HEK293 (cell line): ENCODE data around the gene CCDC85B.

Experiments used
- CTCF ChIA-PET: fragments of 350-600 bp; formaldehyde crosslinking; extraction: SDS; loops from one replicate; lab custom pipeline; 2021; ENCODE audit warnings: antibody characterized with exemption; lab: Yijun Ruan, JAX
- POLR2A ChIA-PET: fragments of 300-600 bp; formaldehyde crosslinking; extraction: SDS; loops from one replicate; lab custom pipeline; 2020; ENCODE audit warnings: antibody characterized with exemption, inconsistent platforms; lab: Yijun Ruan, JAX
- H3K27ac ChIP-seq: fragments of 200-500 bp; sonication (Bioruptor generic); 2 replicates; pipeline ENCODE4 v1.5.1; 2014; ENCODE audit warnings: low read depth, low read length, control low read depth, inconsistent platforms; ENCODE audit errors: extremely low read depth
- H3K36me3 ChIP-seq, 2 experiments: fragments of 200-500 bp in 1 of 2; sonication (Bioruptor generic) in 1 of 2; 1 replicate in 1 of 2; 2 replicates in 1 of 2; pipeline ENCODE4 v1.5.1; 2014 to 2017; ENCODE audit warnings: inconsistent platforms in 2 of 2, low read length in 2 of 2; ENCODE audit not compliant: control insufficient read depth in 2 of 2, insufficient read depth in 1 of 2
- H3K4me1 ChIP-seq: fragments of 200-500 bp; sonication (Bioruptor generic); 2 replicates; pipeline ENCODE4 v1.5.1; 2014; ENCODE audit warnings: mild to moderate bottlenecking, low read length, inconsistent platforms; ENCODE audit not compliant: control insufficient read depth, insufficient read depth
- H3K4me3 ChIP-seq: 2 replicates; pipeline ENCODE4 v1.5.1; 2011; ENCODE audit warnings: low read depth, mild to moderate bottlenecking, control low read depth, low read length, moderate library complexity
- H3K9me3 ChIP-seq: fragments of 200-500 bp; sonication (Bioruptor generic); 2 replicates; pipeline ENCODE4 v1.5.1; 2014; ENCODE audit warnings: low read depth, low read length, inconsistent platforms; ENCODE audit not compliant: control insufficient read depth, insufficient read depth
- BCL11B ChIP-seq: fragments of 450-650 bp; formaldehyde crosslinking; IDR thresholded peaks from 2 replicates; pipeline ENCODE4 v1.5.1; 2016; ENCODE audit warnings: low read depth, missing biosample characterization, missing genetic modification characterization
- GLI2 ChIP-seq: fragments of 450-650 bp; formaldehyde crosslinking; IDR thresholded peaks from 2 replicates; pipeline ENCODE4; 2017; ENCODE audit warnings: missing biosample characterization, missing genetic modification characterization, low read depth, borderline replicate concordance
- HOXA7 ChIP-seq: sonication (generic); formaldehyde crosslinking; IDR thresholded peaks from 2 replicates; pipeline ENCODE4 v1.8.1; 2022; ENCODE audit warnings: missing genetic modification reagents, borderline replicate concordance
- HOXD13 ChIP-seq: sonication (generic); formaldehyde crosslinking; IDR thresholded peaks from 2 replicates; pipeline ENCODE4 v1.8.0; 2022; ENCODE audit warnings: missing genetic modification reagents, borderline replicate concordance
- KLF1 ChIP-seq: fragments of 450-650 bp; formaldehyde crosslinking; IDR thresholded peaks from 2 replicates; pipeline ENCODE4 v1.5.1; 2016; ENCODE audit warnings: missing biosample characterization, missing genetic modification characterization
- KLF10 ChIP-seq: fragments of 450-650 bp; IDR thresholded peaks from 2 replicates; pipeline ENCODE4 v1.5.1; 2018; ENCODE audit warnings: missing biosample characterization, mild to moderate bottlenecking, missing genetic modification characterization
- TCF7L2 ChIP-seq: IDR thresholded peaks from 2 replicates; pipeline ENCODE4 v1.6.1; 2011; ENCODE audit warnings: low read depth, mild to moderate bottlenecking, inconsistent platforms, low read length, moderate library complexity, borderline replicate concordance
- TRIM28 ChIP-seq: IDR thresholded peaks from 2 replicates; pipeline ENCODE4 v1.6.1; 2011; ENCODE audit warnings: low read length, control low read depth, borderline replicate concordance
- ZBTB20 ChIP-seq: fragments of 450-650 bp; formaldehyde crosslinking; IDR thresholded peaks from 2 replicates; pipeline ENCODE4 v1.5.1; 2016; ENCODE audit warnings: missing biosample characterization, missing genetic modification characterization
- ZIC2 ChIP-seq: fragments of 450-650 bp; formaldehyde crosslinking; IDR thresholded peaks from 2 replicates; pipeline ENCODE4 v1.5.1; 2016; ENCODE audit warnings: missing biosample characterization, missing genetic modification characterization
- ZNF19 ChIP-seq: fragments of 450-650 bp; formaldehyde crosslinking; IDR thresholded peaks from 2 replicates; pipeline ENCODE4; 2016; ENCODE audit warnings: missing biosample characterization, missing genetic modification characterization, low read depth
- ZNF2 ChIP-seq: fragments of 450-650 bp; formaldehyde crosslinking; IDR thresholded peaks from 2 replicates; pipeline ENCODE4 v1.5.1; 2016; ENCODE audit warnings: missing biosample characterization, missing genetic modification characterization
- ZNF311 ChIP-seq: fragments of 450-650 bp; formaldehyde crosslinking; IDR thresholded peaks from 2 replicates; pipeline ENCODE4 v1.5.1; 2017; ENCODE audit warnings: missing biosample characterization, missing genetic modification characterization, borderline replicate concordance
- ZNF366 ChIP-seq: fragments of 450-650 bp; formaldehyde crosslinking; conservative IDR thresholded peaks from 2 replicates; pipeline ENCODE4 v1.5.1; 2016; ENCODE audit warnings: missing biosample characterization, missing genetic modification characterization
- ZNF404 ChIP-seq: fragments of 450-650 bp; formaldehyde crosslinking; IDR thresholded peaks from 2 replicates; pipeline ENCODE4 v1.5.1; 2017; ENCODE audit warnings: missing biosample characterization, missing genetic modification characterization
- ZNF416 ChIP-seq: fragments of 450-650 bp; formaldehyde crosslinking; IDR thresholded peaks from 2 replicates; pipeline ENCODE4 v1.5.1; 2016; ENCODE audit warnings: missing biosample characterization, missing genetic modification characterization
- ZNF610 ChIP-seq: fragments of 450-650 bp; formaldehyde crosslinking; IDR thresholded peaks from 2 replicates; pipeline ENCODE4 v1.5.1; 2016; ENCODE audit warnings: missing biosample characterization, missing genetic modification characterization, borderline replicate concordance
- ZNF701 ChIP-seq: fragments of 450-650 bp; formaldehyde crosslinking; IDR thresholded peaks from 2 replicates; pipeline ENCODE4 v1.5.1; 2016; ENCODE audit warnings: missing biosample characterization, missing genetic modification characterization
- ZNF707 ChIP-seq: fragments of 450-650 bp; formaldehyde crosslinking; IDR thresholded peaks from 2 replicates; pipeline ENCODE4 v1.5.1; 2016; ENCODE audit warnings: missing biosample characterization, missing genetic modification characterization
- ZNF768 ChIP-seq: fragments of 450-650 bp; formaldehyde crosslinking; IDR thresholded peaks from 2 replicates; pipeline ENCODE4 v1.5.1; 2018; ENCODE audit warnings: missing biosample characterization, mild to moderate bottlenecking, missing genetic modification characterization
- ZNF792 ChIP-seq: fragments of 450-650 bp; formaldehyde crosslinking; IDR thresholded peaks from 2 replicates; pipeline ENCODE4 v1.5.1; 2016; ENCODE audit warnings: missing biosample characterization, missing genetic modification characterization
- ZNF837 ChIP-seq: fragments of 450-650 bp; formaldehyde crosslinking; IDR thresholded peaks from 2 replicates; pipeline ENCODE4 v1.5.1; 2016; ENCODE audit warnings: missing biosample characterization, missing genetic modification characterization
- ZXDB ChIP-seq: fragments of 450-650 bp; formaldehyde crosslinking; IDR thresholded peaks from 2 replicates; pipeline ENCODE4 v1.5.1; 2016; ENCODE audit warnings: missing biosample characterization, missing genetic modification characterization
- TF ChIP-seq, protein P1 (sequence below): fragments of 450-650 bp; formaldehyde crosslinking; IDR thresholded peaks from 2 replicates; pipeline ENCODE4 v1.5.1; 2017; ENCODE audit warnings: missing biosample characterization, missing genetic modification characterization
- TF ChIP-seq, protein P2 (sequence below): fragments of 450-650 bp; formaldehyde crosslinking; IDR thresholded peaks from 2 replicates; pipeline ENCODE4 v1.5.1; 2016; ENCODE audit warnings: missing biosample characterization, missing genetic modification characterization
- TF ChIP-seq, protein P3 (sequence below): fragments of 450-650 bp; formaldehyde crosslinking; conservative IDR thresholded peaks from 2 replicates; pipeline ENCODE4 v1.5.1; 2016; ENCODE audit warnings: low read depth, missing biosample characterization, missing genetic modification characterization
- TF ChIP-seq, protein P4 (sequence below): fragments of 450-650 bp; formaldehyde crosslinking; IDR thresholded peaks from 2 replicates; pipeline ENCODE4 v1.5.1; 2016; ENCODE audit warnings: missing biosample characterization, missing genetic modification characterization

CCDC85B gene

DNA sequence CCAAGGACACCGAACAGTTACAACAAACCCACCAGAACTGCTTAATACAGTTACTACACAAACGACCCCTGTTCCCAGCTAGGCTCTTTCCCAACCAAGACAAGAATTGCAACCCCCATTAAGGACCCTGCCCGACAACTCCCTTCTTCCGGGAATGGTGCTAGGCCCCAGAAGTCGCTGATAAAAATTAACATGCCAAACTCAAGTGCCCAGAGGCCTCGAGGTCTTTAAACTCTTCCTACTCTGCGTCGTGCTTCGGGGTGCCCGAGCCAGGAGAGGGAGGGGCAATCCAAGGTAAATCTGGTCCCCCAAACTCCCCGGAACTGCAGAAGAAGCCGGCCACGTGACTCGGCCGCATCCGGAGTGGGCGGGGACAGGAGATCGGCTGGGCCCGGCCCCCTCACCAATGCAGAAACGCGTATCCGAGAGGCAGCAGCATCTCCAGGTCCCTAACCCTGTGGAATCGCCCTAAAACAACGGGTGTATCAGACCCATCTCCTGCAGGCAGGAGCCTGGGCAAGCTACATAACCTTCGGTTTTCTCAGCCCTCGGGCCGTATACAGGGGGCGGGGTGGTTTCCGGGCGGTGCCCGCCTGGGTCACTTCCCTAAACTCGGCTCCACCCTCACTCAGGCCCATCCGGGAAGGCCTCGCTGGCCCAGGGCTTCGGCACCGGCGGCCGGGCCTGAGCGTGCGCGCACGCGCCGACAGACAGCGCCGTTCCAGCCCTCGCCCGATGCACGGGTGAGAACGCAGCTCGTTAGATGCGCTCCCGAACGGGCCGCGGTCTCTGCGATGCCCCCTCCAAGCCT, 33.6 kb upstream of the CCDC85B start:
- CTCF ChIA-PET: no interaction called here
- POLR2A ChIA-PET: interaction anchor here (0.6 to 6.5 kb wide), 9 partner anchors 10 to 281 kb away, joined by 3 to 121 read pairs (median 5); partner anchors contain the start of genes BANF1, CCDC85B, EHBP1L1 and EIF1AD
- no peaks in the 10 kb centered on the region for H3K9me3 ChIP-seq
- peak overlapping the region; percentile 79 for H3K27ac ChIP-seq
- peak overlapping the region; percentile 95 for H3K4me3 ChIP-seq
- H3K36me3 ChIP-seq: peaks cover 0 to 54% of the 10 kb centered on the region in 2 experiments; a peak in 1 of 3 replicates
- H3K4me1 ChIP-seq: peaks cover 4% of the 10 kb centered on the region; the same call in 1 of the 2 replicates
- TF ChIP-seq, protein P1, sequence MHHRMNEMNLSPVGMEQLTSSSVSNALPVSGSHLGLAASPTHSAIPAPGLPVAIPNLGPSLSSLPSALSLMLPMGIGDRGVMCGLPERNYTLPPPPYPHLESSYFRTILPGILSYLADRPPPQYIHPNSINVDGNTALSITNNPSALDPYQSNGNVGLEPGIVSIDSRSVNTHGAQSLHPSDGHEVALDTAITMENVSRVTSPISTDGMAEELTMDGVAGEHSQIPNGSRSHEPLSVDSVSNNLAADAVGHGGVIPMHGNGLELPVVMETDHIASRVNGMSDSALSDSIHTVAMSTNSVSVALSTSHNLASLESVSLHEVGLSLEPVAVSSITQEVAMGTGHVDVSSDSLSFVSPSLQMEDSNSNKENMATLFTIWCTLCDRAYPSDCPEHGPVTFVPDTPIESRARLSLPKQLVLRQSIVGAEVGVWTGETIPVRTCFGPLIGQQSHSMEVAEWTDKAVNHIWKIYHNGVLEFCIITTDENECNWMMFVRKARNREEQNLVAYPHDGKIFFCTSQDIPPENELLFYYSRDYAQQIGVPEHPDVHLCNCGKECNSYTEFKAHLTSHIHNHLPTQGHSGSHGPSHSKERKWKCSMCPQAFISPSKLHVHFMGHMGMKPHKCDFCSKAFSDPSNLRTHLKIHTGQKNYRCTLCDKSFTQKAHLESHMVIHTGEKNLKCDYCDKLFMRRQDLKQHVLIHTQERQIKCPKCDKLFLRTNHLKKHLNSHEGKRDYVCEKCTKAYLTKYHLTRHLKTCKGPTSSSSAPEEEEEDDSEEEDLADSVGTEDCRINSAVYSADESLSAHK: no peak
- TF ChIP-seq ZNF311 (tag by site-specific recombination): no peak
- TF ChIP-seq HOXD13 (CRISPR knock-in tag): no peak
- no peak for TF ChIP-seq ZNF416 (tag by site-specific recombination)
- peak; percentile 56; the same call in 1 of the 2 replicates for TF ChIP-seq ZBTB20 (tag by site-specific recombination)
- TF ChIP-seq ZIC2 (tag by site-specific recombination): no peak
- no peak for TF ChIP-seq ZNF792
- TF ChIP-seq ZNF707: no peak
- TF ChIP-seq, protein P2, sequence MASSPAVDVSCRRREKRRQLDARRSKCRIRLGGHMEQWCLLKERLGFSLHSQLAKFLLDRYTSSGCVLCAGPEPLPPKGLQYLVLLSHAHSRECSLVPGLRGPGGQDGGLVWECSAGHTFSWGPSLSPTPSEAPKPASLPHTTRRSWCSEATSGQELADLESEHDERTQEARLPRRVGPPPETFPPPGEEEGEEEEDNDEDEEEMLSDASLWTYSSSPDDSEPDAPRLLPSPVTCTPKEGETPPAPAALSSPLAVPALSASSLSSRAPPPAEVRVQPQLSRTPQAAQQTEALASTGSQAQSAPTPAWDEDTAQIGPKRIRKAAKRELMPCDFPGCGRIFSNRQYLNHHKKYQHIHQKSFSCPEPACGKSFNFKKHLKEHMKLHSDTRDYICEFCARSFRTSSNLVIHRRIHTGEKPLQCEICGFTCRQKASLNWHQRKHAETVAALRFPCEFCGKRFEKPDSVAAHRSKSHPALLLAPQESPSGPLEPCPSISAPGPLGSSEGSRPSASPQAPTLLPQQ (tag by site-specific recombination): 0 out of 2 replicates have a peak, but pooled peaks have one; percentile 34
- TF ChIP-seq GLI2: no peak
- peak; percentile 61 for TF ChIP-seq KLF1
- TF ChIP-seq BCL11B (tag by site-specific recombination): no peak
- TF ChIP-seq ZNF366 (tag by site-specific recombination): no peak
- TF ChIP-seq TCF7L2: no peak
- TF ChIP-seq HOXA7 (CRISPR knock-in tag): no peak
- TF ChIP-seq ZNF701 (tag by site-specific recombination): no peak
- no peak for TF ChIP-seq ZNF768 (tag by site-specific recombination)
- peak; percentile 40; the same call in 1 of the 2 replicates for TF ChIP-seq KLF10 (tag by site-specific recombination)
- no peak for TF ChIP-seq ZNF19 (tag by site-specific recombination)
- TF ChIP-seq TRIM28: no peak
- TF ChIP-seq ZNF2 (tag by site-specific recombination): peak; percentile 69; the same call in 1 of the 2 replicates
- 0 out of 2 replicates have a peak, but pooled peaks have one; percentile 18 for TF ChIP-seq ZXDB (tag by site-specific recombination)
- TF ChIP-seq ZNF404 (tag by site-specific recombination): no peak
- no peak for TF ChIP-seq ZNF610 (tag by site-specific recombination)
- TF ChIP-seq, protein P3, sequence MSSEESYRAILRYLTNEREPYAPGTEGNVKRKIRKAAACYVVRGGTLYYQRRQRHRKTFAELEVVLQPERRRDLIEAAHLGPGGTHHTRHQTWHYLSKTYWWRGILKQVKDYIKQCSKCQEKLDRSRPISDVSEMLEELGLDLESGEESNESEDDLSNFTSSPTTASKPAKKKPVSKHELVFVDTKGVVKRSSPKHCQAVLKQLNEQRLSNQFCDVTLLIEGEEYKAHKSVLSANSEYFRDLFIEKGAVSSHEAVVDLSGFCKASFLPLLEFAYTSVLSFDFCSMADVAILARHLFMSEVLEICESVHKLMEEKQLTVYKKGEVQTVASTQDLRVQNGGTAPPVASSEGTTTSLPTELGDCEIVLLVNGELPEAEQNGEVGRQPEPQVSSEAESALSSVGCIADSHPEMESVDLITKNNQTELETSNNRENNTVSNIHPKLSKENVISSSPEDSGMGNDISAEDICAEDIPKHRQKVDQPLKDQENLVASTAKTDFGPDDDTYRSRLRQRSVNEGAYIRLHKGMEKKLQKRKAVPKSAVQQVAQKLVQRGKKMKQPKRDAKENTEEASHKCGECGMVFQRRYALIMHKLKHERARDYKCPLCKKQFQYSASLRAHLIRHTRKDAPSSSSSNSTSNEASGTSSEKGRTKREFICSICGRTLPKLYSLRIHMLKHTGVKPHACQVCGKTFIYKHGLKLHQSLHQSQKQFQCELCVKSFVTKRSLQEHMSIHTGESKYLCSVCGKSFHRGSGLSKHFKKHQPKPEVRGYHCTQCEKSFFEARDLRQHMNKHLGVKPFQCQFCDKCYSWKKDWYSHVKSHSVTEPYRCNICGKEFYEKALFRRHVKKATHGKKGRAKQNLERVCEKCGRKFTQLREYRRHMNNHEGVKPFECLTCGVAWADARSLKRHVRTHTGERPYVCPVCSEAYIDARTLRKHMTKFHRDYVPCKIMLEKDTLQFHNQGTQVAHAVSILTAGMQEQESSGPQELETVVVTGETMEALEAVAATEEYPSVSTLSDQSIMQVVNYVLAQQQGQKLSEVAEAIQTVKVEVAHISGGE: peak; percentile 88
- TF ChIP-seq, protein P4, sequence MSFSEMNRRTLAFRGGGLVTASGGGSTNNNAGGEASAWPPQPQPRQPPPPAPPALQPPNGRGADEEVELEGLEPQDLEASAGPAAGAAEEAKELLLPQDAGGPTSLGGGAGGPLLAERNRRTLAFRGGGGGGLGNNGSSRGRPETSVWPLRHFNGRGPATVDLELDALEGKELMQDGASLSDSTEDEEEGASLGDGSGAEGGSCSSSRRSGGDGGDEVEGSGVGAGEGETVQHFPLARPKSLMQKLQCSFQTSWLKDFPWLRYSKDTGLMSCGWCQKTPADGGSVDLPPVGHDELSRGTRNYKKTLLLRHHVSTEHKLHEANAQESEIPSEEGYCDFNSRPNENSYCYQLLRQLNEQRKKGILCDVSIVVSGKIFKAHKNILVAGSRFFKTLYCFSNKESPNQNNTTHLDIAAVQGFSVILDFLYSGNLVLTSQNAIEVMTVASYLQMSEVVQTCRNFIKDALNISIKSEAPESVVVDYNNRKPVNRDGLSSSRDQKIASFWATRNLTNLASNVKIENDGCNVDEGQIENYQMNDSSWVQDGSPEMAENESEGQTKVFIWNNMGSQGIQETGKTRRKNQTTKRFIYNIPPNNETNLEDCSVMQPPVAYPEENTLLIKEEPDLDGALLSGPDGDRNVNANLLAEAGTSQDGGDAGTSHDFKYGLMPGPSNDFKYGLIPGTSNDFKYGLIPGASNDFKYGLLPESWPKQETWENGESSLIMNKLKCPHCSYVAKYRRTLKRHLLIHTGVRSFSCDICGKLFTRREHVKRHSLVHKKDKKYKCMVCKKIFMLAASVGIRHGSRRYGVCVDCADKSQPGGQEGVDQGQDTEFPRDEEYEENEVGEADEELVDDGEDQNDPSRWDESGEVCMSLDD (tag by site-specific recombination): 0 out of 2 replicates have a peak, but pooled peaks have one; percentile 8
- TF ChIP-seq ZNF837 (tag by site-specific recombination): no peak
